SU-DHL-6 (cell line): ENCODE measurements around the gene SPOCK1.

ENCODE experiments used
- CTCF ChIP-seq: fragments of 200-600 bp; sonication (generic); IDR thresholded peaks from one replicate; pipeline ENCODE4 v1.5.1; 2017; ENCODE audit warnings: antibody characterized with exemption, mild to moderate bottlenecking, low read length, moderate library complexity; ENCODE audit not compliant: insufficient read depth, poor library complexity, severe bottlenecking
- EZH2phosphoT487 ChIP-seq: fragments of 200-600 bp; sonication (generic), shearing (Covaris generic); conservative IDR thresholded peaks from 2 replicates; pipeline ENCODE4 v1.6.1; 2018; ENCODE audit warnings: mild to moderate bottlenecking, antibody characterized with exemption, low read length, moderate library complexity, mixed read lengths

DNA sequence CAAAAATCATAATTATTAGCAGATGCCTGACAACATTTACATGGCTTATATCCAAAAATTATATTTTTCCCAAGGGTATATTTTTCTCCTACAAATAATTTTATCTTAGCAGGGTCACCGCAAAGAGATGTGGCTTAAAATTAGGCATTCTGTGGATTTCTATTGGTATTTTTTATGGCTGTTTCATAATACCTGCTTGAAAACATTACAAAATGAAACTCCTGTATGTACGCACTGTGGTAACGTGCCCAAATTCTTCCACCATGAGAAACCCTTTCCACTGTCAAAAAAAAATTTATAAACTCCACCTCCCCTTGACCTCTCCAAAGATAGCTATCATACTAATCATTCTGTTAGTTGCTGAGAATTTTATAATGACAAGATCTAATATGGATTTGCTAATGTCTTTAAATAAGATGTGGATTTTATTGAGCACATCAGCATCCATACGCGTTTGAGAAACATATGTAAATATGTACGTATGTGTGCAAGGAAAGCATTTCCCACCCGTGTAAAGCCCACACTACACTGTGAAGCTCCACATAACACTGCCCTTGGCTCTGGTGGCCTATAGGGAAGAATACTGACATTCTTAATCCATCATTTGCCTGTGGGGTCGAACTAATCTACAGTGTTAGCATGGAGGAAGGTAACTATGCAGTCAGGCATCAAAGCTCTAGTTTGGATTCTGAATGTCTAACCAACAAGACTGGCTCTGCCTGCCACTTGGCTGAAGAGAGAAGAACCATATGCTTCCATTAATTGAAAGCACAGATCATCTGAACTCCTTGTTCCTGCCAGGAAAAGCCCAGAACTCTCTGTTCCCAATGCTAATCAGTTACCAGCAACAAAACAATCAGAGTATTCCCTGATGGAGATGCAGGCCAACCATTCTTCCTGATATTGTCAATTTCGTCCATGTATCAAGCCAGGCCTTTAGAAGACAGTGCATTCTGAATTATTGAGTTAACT is 244.7 kb downstream of the SPOCK1 start:
- TF ChIP-seq CTCF (no peak), EZH2phosphoT487 (no peak)
